GM20431 (cell line): ENCODE measurements around the gene RTN4.

Source experiments
- in situ Hi-C: fragments of 300-500 bp; cut with MseI, MboI; formaldehyde crosslinking; loops from one replicate; pipeline ENCODE4 v1.15.0; 2020; ENCODE audit warnings: low sequenced_read_pairs; ENCODE audit not compliant: unreplicated experiment

Gene RTN4

GRCh38 chr2:54979321-54980044 lies 70.8 kb downstream of the RTN4 start:
- in situ Hi-C loops = no loop called here

DNA sequence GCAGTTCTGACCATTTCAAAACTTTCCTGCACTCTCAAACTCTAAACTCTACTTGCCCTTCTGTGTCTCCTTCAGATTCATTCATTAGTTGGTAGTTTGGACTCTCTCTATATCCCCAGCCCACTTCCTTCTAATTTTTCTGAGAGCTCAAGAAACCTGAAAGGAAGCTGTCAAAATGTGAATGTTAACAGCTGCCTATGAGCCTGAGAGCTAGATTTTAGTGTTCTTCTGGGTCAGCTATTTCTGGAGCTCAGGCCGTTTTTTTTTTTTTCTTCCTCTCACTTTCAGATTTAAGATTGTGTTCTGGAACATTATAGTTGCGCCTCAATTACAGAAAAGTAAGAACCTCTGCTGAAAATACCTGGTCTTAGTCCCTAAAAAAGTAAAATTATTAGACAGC lies 73.1 kb downstream of the RTN4 start:
- in situ Hi-C loops = no loop called here

DNA sequence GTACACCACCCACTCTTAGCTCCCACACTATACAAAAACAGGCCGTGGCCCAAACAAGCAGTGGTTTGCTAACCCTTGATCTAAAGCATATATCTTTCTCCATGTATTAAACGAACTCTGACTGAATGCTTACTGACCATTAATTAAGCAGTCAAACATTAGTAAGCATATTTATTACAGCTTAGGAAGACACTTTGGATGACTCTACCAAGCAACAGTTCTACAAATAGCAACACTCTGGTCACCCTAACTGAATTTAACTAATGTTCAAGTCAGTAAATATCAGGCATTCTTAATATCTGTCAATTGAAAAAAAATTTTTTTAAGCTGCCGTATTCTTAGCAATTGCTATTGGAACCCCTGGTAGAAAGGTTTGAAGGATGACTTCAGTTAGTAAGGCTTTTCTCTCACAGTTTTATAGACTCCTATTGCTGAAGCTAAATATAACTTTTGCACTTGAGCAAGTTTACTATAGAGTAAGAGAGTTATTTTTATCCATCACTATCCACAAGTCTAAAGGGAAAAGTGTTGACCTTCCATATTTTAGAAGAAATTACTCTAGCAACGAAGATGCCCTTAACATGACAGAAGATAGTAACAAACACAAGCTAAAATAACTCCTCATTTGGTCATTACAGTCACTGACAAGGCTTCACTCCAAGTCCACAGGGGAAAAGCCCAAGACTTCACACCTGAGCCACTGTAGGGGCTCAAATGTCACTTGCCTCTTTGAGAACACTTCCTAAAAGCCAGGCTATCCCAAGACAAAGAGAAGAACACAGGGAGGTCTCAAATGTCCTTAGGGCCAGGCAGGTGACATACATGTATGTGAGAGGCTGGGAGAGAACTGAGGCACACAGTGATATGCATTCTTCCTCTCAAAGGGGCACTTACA lies 74.4 kb downstream of the RTN4 start:
- in situ Hi-C loops = no loop called here

GRCh38 chr2:54975175-54975574 lies 75.1 kb downstream of the RTN4 start:
- in situ Hi-C loops = no loop called here

- in situ Hi-C loops = no loop called here
Observed at GRCh38 chr2:54969940-54970338, 80.3 kb downstream of the RTN4 start.

DNA sequence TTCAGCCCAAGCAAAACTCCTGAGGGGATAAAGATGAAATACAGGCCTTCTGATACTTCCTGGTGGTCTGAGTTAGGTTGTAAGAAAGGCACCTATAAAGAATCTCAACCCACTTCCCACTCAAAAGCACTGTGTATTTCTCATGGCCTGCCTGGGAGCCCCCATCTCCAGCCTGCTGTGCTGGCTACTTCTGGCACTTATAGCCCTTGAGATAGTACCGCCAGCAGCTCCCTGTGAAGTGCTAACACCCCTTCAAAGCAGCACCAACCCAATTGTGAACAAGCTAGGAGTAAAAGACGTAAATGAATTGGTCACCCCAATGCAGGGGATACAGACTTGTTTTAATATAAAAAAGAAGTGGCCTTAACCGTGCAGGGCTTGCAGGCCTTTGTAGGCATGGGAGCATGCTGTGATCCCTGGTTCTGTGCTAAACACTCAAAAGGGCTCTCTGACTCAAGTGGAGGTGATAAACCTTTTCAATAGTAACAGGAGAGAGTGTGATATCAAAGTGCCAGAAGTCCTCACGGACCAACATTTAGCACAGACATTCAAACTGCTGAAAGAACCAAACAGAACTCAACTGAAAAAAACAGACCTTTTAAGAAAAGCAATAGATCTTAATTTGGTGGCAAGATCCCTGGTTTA lies 80.8 kb downstream of the RTN4 start:
- in situ Hi-C loops = no loop called here

DNA sequence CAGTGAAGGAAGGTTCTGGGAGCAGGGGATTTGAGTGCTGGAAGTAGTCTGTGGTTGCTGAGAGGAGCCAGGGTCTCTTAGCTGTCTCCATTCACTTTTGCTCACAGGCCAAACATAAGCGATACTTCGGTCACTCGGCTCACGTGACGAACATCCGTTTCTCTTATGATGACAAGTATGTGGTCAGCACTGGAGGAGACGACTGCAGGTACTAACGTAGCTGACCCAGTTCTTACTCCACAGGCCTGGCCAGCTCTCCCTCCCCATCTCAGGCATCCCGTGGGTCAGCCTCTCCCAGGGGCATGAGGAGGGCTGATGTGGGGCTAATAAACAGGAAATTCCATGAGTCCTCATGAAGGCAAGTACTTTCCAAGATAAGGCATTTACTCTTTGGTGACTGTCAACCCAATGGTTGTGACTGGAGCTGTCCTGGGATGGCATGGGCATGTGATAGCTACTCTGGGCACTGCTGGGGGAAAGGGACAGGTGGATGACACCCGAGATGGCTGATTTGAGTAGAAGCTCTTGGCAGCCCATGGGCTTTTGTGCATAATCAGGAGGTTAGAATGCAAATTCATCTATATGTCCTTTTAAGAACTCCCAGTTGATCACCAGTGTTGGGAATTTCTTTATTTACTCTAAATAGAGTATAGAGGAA lies 81.6 kb downstream of the RTN4 start:
- in situ Hi-C loops = no loop called here

- in situ Hi-C loops = no loop called here
Observed at GRCh38 chr2:54967759-54968365, 82.4 kb downstream of the RTN4 start.

GRCh38 chr2:54967269-54967668 lies 83.0 kb downstream of the RTN4 start:
- in situ Hi-C loops = no loop called here

DNA sequence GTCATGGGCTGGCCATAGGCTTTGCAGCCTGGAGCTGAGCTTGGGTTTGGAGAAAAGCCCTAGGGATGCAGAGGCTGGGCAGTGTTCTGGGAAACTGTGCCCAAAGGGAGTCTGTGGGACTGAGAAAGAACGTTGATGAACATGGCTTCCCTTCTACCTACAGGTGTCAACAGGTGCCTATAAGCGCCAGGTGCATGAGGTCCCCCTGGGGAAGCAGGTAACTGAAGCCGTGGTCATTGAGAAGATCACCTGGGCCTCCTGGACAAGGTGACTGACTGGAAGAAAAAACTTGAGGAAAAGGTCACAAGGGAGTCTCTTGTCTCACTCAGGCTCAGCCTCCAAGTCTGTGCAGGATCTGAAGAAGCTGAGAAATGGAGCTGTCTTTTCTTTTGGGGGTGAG lies 83.4 kb downstream of the RTN4 start:
- in situ Hi-C loops = no loop called here

- in situ Hi-C loops = no loop called here
Observed at GRCh38 chr2:54966165-54966832, 84.0 kb downstream of the RTN4 start.

DNA sequence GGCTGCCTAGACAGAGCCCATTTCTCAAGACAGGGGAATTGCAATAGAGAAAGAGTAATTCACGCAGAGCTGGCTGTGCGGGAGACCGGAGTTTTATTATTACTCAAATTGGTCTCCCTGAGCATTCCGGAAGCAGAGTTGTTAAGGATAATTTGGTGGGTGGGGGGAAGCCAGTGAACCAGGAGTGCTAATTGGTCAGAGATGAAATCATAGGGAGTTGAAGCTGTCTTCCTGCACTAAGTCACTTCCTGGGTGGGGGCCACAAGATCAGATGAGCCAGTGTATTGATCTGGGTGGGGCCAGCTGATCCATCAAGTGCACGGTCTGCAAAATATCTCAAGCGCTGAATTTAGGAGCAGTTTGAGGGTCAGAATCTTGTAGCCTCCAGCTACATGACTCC lies 84.8 kb downstream of the RTN4 start:
- in situ Hi-C loops = no loop called here

- in situ Hi-C loops = no loop called here
Observed at GRCh38 chr2:54964816-54965215, 85.4 kb downstream of the RTN4 start.

DNA sequence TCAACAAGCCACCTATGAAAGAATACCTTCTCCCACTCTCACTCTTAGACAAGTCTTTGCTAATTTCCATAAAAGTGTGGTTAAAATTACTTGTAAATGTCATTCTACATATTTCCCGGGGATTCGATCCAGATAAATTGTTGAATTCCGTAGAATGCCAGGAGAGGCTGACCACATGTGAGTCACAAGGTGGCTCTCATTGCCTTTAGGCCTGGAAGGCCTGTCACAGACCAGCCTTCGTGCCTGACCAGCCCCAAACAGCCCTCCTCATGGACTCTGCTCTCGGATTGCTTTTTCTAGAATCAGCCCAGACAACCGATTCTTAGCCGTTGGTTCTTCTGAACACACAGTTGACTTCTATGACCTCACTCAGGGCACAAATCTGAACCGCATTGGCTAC lies 86.0 kb downstream of the RTN4 start:
- in situ Hi-C loops = no loop called here

GRCh38 chr2:54963476-54963875 lies 86.8 kb downstream of the RTN4 start:
- in situ Hi-C loops = no loop called here

DNA sequence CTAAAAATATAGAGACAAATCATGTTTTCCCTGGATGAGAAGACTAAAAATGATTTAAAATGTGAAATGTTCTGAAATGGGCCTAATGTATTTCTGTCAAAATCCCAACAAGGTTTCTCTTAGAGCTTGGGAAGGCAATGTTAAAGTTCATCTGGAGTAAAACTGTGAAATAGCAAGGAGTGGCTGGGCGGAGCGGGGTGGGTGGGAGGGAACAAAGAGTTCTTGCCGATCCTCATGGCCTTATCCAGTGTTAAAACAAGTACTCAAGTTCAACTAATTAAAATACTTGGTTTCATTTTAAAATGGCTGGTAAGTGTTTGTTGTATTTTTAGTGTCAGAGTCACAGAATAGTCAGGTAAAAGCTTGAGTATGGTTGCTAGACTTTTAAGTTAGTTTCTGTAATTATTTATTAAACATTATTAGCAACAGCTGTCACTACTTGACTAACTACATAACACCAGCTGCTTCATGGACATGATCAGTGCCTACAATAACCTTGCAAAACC lies 87.3 kb downstream of the RTN4 start:
- in situ Hi-C loops = no loop called here

DNA sequence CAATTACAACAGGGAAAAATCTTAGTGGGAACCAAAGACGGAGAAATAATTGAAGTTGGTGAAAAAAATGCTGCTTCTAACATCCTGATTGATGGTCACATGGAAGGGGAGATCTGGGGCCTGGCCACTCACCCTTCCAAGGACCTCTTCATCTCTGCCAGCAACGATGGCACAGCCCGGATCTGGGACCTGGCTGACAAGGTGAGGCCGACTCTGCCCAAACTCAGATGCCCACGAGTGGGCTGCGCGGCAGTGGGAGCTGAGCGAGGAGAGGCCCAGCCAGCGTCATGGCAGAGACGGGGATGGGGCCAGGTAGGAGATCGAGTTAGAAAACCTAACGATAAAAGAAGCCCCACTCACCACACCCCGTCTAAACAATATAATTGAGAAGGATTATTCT lies 87.7 kb downstream of the RTN4 start:
- in situ Hi-C loops = no loop called here

- in situ Hi-C loops = no loop called here
Observed at GRCh38 chr2:54960164-54960563, 90.1 kb downstream of the RTN4 start.

DNA sequence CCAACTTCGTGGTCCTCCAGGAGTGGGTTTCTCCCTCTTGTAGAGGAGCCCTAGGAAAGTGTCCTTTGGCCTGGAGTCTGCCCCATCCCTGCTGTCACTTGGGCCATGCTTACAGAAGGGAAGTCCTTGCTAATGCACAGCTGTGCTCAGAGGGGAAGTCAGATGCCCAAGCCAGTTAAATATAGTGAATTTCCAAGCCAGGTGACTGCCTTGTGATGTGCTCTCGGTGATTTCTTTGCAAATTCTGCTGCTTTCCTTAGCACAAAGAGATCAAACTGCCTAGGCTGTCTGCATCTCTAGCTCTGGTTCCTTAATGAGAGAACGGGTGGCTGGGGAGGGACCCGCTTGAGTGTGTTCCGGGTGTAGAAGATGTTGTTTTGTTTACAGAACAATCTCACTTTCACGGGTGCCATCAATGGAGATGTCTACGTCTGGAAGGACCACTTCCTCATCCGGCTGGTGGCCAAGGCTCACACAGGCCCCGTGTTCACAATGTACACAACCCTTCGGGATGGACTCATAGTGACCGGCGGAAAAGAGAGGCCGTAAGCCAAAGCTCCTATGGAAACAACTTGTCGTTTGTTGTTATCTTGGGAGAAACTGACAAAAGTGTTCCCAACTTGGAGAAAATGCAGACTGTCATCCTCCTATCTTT lies 91.4 kb downstream of the RTN4 start:
- in situ Hi-C loops = no loop called here
